DMS79 (cell line): ENCODE measurements around the gene HIPK3.

Experiments used
- DNase-seq: peaks from one replicate; lab custom pipeline; 2025; lab: John Stamatoyannopoulos, UW

Gene HIPK3

DNA sequence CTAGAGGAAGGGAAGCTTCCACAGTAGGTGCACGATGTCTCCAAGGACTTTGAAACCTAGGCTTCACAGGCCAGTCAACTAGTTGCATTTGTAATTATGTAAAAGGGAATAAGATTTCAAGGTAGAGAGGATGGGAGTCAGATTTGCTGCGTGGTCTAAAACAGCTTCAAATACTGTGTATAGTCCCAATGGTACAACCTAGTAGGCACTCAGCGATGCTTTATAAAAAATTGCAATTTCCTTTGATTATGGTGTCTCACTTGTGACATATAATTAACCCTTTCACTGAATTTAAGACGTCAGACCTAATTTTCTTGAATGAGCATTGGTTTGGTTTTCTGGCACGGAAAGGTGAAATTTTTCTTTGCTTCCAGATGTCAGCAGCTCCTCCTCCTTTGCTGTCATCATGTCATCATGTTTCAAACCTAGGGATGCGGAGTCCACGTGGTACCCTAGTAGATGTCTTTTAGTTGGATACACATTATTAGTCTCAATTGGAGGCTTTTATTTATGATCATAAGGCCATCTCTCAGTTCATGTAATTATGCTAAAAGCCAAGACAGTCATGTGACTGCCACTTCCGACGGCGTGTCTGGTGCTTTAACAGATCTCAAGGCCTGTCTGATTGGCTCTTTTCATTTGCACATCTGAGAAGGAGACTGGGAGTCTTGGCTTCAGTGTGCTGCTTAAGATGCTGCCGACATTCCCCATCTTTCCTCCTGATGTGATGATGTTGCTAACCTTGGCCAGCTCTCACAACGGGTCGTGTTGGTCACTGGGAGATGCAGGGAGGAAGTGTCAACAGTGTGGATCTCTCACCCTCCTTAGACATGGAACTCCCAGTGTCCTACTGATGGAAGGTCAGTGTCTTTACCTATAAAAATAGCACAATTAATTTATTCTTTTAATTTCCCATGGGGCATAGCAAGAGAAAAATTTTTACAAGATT is 134.0 kb downstream of the HIPK3 start:
- DNase-seq = no peak

DNA sequence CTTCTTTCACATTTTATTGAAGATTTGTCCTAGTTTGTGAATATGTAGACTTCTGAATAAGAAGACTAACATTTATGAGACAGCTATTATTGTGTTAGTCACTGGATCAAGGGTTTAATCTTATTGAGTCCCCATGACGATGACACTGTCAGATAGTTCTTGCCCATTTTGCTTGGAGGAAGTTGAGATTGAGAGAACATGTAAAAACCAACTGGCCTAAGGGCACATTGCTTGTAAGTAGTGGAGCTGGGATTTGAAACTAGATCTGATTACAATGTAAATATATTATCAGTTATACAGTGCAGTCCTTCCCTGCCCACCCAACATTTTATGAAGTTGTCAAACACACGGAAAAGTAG is 134.7 kb downstream of the HIPK3 start:
- no peak for DNase-seq

DNA sequence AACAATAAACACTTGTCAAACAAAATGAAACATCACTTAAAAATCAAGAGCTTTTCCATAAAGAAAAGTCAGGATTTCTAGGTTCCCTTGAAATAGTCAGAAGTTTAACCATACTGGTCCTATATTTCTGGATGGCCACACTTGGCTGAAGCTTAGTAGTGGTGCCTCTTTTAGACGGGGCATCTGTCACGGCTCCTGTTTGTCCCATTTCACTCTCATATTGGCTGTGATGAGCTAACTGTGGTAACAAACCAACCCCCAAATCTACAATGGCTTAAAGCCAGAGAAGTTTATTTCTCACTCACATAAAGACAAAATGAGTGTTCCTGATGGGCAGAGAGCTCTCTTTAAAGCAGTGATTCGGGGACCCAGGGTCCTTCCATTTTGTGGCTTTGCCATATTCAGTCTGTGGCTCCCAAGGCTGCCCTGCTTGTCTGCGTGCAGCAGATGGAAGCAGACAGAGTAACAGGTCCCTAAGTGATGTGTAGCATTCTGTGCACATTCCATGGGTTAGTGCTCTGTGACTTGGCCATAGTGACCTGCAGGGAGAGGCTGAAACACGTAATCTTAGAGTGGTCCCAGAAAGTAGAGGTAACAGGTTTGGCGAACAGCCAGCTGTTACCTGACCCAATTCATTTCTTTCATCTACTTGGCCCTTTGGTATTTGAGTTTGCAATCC is 137.4 kb downstream of the HIPK3 start:
- DNase-seq = no peak

DNA sequence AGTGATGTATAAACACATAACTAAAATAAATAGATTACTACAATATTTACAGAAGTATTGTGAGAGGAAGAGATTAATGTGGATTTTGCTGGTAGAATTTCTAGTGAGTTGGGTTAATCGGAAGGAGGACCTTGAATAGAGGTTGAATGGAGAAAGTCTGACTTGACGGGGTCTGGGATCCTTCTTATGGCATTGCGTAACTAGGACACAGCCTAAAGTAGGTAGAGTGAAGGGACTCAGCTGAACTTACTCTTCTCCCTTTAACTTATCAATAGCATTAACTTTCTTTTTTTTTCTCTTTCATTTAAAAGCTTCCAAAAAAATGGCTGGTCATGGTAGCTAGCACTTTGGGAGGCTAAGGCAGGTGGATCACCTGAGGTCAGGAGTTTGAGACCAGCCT is 139.2 kb downstream of the HIPK3 start:
- DNase-seq = no peak

DNA sequence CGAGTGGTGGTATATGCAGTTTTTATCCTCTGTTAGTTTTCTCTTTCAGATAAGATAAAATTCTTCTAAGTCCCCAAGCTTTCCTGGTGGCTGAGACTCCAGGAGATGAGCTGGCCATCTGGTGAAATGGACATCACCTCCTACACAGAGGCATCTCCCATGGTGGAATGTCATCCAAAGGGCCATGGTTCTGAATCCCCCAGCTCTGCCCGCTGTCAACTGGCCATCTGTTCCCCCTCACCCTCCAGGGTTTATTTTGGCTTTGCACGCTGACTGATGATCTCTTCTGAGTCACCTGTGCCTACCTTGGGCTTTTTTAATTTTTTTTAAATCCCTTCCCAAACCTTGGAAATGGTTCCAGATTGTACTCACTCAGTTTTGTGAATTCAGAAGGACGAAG is 142.2 kb downstream of the HIPK3 start:
- no peak for DNase-seq

DNA sequence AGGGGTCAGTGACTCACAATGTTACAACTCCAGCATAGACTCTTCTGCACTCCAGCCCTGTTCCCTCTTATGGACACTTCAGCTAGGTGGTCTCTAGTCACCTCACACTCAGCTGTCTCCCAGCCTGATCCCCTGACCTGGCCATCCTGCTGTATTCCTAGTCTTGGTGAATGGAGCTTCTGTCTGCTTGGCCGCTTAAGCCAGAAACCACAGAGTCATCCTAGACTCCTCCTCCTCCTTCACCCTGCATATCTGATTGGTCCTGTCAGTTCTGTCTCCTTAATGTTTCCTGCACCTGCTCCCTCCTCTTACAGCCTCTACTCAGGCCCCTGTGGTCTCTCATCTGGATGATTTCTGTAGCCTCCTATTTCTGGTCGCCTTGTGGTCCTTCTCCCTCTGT is 144.9 kb downstream of the HIPK3 start:
- peak; percentile 36 for DNase-seq

DNA sequence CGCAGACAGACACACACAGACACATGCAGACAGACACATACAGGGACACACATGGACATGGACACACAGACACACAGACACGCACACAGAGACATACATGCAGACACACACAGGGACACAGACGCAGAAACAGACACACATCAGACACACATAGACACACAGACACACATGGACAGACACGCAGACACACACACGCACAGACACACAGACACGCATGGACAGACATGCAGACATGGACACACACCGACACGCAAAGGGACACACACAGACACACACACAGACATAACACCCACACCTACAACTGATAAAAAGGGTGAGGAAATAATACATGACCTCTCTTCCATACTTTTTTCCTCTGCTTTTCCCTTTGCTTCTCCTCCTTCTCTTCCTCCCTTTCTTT is 146.2 kb downstream of the HIPK3 start:
- no peak for DNase-seq

DNA sequence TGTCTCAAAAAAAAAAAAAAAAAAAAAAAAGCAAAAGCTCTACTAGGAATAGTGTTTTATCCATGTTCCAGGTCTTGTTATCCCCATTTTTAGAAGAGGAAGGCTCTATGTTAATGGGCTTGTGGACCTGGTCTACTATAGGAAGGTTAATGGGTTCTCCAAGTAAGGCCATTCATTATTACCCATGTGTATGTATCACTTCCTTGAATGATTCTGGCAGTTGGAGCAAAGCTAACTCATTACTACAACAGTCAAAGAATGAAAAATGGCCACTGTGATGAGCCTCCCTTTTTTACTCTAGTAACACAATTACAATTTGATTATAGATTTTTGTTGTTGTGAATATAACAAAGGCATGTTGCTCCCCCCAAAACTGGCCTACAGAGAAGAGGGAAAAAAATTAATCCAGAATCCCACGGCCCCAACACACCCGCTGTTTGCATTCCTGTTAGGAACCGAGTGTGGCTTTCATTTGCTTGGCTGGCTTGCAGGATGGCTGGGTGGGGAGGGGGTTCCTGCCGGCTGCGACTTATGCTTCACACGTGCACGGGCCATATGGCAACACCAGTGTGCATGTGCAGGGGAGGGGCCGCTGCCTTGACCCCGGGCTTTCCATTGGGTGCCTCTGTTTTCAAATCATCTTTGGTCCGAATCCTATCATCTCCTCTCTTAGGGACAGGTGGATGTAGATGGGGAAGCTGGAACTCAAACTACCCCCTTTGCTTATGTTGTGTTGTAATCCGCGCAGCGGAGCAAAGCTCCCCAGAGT is 148.8 kb downstream of the HIPK3 start:
- no peak for DNase-seq
